NK-92 treated with Interleukin-12 subunit alpha and Interleukin-12 subunit beta, amount 100 ng/mL, for 24 hours (cell line): ENCODE results near the gene PRMT3.
"Not testable (repeated sequence)": the region's sequence is repeated elsewhere in the genome, so short reads cannot be mapped to it uniquely, and the experiment has no call there.

Experiments
- DNase-seq: peaks from one replicate; lab custom pipeline; 2025; lab: John Stamatoyannopoulos, UW

PRMT3 gene

GRCh38 chr11:20374741-20375300, 12.7 kb upstream of the PRMT3 start:
- no peak for DNase-seq

DNA sequence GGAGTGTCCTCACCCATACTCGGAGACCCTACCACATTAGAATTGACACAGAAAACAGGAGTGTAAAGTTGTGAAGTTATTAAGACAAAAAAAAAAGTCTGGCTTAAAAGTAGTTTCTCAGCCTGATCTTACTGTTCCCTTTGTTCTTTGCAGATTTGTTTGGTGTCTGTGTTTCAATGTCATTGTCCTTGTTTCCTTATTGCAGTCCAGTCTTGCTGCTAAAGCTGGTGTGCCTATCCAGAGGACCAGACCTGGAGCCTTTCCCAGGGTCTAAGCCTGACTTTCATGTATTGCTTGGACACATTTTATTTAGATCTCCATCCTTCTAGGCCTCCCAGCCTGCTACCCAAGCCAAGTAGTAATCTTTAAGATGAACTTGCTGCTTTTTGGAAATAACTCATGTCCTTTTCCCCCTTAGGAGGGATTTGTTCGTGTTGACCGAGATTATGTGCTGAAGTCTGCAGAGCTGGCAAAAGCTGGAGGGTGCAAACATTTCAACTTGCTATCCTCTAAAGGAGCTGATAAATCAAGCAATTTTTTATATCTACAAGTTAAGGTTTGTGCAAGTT, 11.3 kb upstream of the PRMT3 start:
- DNase-seq: no peak

DNA sequence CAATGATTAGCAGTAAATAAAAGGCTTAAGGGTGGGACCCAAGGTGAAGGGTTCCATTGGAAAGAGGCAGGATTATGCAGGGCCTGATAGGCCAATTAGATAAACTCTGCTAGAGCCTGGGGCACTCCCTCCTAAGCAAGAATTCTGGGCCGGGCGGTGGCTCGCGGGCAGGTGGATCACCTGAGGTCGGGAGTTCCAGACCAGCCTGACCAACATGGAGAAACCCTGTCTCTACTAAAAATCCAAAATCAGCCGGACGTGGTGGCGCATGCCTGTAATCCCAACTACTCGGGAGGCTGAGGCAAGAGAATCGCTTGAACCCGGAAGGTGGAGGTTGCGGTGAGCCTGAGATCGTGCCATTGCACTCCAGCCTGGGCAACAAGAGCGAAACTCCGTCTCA, 1.5 kb upstream of the PRMT3 start:
- not testable (repeated sequence) for DNase-seq

DNA sequence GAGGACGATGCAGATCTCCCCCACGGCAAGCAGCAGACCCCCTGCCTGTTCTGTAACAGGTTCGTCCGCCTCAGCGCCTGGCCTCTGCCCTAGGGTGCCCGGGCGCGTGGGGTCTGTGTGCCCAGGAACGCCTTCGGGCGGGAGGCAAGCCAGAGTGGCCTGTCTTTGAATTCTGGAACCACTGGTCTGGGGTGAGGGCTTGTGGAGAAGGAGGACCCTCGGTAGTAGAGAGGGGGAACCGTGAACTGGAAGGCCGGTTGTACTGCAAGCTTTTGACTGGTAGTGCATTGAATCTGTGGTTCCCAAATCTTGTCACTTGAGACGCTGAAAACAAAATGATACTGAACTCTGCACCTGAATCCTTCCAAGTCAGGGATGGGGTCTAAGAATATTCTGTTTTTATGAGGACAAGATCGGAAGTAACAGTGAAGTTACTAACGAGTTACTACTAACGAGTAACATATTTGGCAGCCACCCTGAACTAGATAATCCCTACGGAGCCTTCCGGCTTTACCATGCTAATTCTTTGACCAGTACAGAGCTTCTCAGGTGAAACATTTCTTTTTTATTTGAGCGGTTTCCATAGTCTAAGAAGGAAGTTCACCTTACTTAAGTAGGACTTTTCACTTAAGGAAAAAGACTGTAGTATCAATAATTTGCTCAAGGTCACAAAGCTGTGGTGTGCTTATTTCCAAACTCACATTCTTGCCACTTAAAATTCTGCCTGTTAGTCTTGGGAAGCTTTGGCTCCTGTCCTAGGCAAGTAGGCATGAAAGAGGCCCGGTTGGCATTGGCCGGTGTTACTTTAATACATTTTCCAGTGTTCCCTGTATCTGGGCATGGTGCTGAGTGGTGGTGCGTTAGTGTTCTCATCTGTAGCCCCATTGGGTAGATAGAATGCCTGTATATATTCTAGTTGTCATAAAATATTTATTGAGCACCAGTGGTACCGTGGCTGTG, 860 bp downstream of the PRMT3 start:
- no peak for DNase-seq

GRCh38 chr11:20397281-20397680, 9.8 kb downstream of the PRMT3 start:
- no peak for DNase-seq

DNA sequence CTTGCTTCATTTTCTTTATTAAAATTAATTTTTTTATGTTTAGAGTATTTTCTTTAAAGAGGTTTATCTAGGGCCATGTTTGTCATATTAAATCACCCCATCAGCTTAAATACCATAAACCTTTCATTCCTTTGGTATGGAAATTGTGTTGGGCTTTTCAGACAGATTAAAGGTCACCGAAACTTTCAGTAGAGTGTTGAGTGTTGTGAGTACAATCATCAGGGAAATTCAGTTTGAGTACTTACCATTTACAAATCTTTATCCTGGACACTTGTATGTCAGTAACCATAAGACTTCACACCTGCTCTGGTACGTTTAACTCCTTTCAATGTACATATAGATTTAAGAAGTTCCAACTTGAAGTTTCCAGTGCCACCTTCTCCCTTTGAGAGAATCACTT, 12.0 kb downstream of the PRMT3 start:
- DNase-seq: no peak

GRCh38 chr11:20403059-20403458, 15.5 kb downstream of the PRMT3 start:
- no peak for DNase-seq

DNA sequence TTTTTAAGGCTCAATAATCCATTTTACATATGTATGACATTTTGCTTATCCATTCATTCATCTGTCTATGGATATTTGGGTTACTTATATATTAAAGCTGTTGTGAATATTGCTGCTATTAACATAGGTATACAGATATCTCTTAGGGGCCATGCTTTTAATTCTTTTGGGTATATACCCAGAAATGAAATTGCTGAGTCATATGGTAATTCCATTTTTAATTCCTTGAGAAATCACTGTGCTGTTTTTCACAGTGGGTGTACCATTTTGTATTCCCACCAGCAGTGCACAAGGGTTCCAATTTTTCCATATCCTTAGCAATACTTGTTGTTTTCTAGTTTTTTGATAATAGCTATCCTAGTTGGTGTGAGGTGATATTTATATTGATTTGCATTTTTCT, 19.0 kb downstream of the PRMT3 start:
- DNase-seq: no peak

GRCh38 chr11:20407344-20407743, 19.8 kb downstream of the PRMT3 start:
- DNase-seq: no peak

DNA sequence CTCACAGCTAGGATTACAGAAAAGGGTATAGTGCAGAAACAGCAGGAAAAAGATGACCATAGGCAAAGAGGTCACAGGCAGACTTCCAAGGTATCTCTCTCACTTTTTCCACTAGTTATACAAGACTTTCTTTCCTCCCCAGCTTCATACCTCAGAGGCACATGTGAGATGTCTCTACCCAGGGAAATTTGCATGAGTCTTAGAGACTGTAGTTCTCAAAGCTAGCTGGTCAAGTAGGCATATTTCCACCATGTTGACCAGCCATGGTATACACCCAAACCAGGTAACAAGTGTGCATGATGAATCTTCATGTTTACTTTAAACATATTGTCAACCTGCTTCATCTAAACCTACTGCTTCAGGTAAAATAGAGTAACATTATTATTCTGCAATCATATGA, 27.9 kb downstream of the PRMT3 start:
- DNase-seq: no peak

- DNase-seq: no peak
These were observed 30.3 kb downstream of the PRMT3 start for GRCh38 chr11:20417771-20418170.

- DNase-seq: no peak
These were observed 34.4 kb downstream of the PRMT3 start for GRCh38 chr11:20421946-20422345.

- DNase-seq: no peak
These were observed 41.7 kb downstream of the PRMT3 start for GRCh38 chr11:20429216-20429615.

DNA sequence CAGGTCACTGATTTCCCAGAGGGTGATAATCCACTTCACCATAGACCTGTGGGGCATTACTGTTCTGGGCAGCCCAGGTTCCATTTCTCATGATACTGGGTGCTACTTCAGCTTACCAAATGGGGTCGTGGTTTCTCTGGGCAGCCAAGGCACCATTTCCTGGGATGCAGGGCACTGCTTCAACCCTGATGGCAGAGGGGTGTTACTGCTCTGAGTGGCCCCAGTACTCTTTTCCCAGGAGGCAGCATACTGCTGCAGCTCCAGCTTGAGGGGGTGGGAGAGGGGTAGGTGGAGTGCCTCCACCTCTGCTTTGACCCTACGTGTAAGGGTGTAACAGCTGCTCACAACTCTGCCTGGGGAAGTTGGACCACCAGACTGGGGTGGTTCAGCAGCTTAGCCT, 51.1 kb downstream of the PRMT3 start:
- DNase-seq: no peak

- no peak for DNase-seq
These were observed 56.1 kb downstream of the PRMT3 start for GRCh38 chr11:20443596-20443995.

DNA sequence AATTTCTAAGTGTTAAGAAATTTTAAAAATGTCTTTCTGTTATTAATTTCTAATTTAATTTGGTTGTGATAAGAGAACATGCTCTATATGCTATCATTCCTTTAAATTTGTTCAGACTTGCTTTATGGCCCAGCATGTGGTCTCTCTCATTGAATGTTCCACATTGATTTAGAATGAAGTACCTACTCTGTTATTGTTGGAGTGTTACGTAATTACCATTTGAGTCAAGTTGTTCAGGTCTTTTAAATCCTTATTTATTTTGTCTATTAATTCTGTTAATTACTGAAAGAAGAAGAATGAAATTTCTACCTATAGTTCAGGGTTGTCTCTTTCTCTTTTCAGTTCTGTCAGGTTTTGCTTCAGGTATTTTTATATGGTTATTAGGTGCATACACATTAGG, 57.0 kb downstream of the PRMT3 start:
- no peak for DNase-seq

GRCh38 chr11:20448834-20449233, 61.3 kb downstream of the PRMT3 start:
- DNase-seq: no peak

DNA sequence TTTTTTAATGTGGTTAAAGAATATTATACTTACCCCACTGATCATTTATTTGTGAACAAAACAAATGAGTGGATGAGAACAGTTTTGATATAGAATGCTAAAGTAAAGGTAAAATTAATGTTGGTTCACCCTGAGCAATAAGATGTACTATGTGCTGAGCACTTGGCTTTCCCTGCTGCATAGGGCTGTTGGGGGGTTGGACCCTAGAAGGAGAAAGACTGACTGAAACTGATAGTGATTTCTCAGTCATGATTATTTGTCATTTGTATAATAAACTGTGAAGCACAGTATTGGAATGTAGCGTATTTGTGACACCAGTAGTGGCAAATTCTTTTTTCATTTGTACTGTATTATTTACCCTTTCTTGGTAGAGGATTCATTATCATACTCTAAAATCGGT, 63.3 kb downstream of the PRMT3 start:
- no peak for DNase-seq

DNA sequence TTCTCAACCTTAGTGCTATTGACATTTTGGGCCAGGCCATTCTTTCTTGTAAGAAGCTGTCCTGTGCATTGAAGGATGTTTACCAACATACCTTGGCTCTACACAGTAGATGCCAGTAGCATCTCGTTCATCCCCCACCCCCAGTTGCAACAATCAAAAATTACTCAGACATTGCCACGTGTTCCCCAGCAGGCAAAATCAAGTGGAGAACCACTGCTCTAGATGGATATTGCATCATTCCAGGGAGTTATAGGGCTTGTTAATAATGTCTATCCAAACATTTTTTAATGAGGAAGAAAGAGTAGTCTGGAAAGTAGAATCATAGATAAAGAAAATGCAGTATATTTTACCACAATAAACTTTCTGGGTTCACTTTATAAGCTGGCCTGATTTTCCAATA, 64.1 kb downstream of the PRMT3 start:
- no peak for DNase-seq

DNA sequence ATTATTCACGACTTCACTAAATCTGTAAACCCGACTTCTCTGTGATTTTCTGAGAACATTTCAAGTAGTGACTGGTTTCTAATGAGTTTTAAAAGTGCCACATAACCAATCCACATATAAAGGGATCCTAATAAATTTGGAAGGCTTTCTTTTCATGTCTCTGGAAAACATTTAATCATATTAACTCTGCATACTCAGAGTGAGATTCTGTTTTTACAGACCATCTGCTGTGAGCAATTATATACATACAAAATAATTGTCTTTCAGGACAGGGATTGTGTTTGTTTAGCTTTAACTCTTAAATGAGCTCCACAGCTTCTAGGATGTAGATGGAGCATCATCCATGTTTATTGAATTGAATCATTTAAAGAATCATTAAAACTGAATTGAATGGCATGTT, 65.1 kb downstream of the PRMT3 start:
- no peak for DNase-seq

DNA sequence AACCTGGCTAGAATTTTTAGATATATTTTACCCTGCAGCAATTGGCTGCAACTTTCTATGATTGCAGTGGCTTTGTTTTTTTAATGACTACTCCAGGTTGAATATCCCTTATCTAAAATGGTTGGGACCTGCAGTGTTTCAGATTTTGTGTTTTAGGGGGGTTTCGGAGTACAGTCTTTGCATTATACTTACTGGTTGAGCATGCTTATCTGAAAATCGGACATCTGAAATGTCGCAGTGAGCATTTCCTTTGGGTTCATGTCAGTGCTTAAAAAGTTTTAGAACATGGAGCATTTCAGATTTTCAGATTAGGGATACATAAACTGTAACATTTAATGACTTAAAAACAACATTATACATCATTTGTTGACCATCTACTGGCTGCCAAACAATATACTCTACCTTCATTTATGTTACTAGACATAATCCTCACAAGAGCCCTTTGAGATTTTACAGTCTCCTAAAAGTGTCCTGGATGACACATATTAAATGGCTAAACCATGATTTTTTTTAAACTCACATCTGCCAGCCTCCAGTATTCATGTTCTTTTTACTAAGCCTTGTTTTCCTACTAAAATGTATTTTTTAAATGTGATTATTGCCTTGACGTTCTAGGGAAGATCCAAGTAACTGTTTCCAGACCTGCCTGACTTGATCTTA, 66.3 kb downstream of the PRMT3 start:
- DNase-seq: no peak

DNA sequence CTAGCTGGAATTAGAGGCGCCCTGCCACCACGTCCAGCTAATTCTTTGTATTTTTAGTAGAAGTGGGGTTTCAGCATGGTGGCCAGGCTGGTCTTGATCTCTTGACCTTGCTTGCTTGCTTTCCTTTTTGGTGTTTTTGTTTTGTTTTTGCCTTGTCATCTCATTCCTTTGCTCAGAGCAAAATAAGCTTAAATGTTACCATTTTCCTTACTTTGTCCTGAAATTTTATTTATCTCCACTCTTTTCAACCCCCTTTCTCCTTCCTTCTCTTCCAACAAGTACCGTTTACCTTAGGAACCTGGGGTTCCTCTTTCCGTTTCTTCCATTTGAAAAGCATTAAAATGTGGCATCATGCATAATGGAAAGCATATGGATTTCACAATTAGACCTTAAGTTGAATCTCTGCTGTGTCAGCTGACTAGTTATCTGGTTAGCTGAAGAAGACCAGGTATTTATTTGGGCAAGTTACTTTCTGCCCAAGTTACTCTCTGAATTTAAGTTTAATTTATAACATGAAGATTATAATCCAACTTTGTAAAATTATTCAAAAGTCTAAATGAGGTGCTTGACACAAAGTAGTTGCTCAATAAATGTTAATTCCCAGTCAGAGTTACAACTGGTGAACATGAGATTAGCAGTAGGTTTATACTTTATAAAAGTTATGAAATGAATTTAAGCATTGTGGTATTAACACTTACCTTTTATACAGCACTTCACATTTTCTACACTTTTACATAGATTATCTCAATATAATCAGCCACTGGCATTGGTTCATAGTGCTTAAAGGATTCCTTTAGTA, 69.7 kb downstream of the PRMT3 start:
- DNase-seq: no peak
